ENCODE data around the gene CFAP65. TPM values are rescaled to one million over a fixed set of nuclear protein-coding genes. Genes with fewer than 3 reads are reported as not detected.

Gene CFAP65
- total and polyA plus RNA-seq, 12 donors, result not detected

DNA sequence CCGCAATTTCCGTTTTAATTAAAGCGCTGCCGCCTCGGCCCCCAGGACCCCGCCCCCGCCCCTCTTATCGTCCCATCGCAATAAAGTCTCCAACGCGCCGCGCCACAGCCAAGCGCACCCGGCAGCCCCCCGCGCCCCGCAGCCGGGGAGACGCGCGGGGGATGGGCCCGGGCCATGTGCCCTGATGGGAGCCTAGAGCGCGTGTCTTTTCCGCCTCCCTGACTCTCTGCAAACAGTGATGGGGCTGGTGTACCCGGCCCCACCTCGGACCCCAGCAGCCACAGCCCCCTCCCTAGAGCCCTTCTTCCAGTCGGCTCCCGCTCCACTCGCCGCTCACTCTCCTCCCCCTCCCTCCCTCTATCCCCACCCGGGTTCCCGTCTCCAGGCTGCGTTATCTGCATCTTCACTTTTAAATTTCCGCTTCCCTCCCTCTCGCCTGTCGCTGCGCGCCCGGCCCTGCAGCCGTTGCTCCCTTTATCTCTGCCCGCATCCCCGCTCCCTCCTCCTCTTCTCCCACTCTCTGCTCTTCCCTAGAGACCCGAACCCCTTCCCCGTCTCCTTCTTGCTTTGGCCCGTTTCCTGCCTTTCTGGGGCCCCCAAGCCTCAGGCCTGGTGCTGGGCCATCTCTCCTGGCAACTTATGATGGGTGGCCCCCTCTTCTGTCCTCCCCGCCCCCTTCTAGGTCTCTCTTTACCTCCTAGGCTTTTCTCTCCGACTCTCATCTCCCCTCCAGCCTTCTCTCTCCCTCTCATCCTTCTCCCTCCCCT lies 55.8 kb downstream of the CFAP65 start:
- H3K36me3 ChIP-seq, result no peaks in the 10 kb centered on the region
- peaks cover 10 to 50% (median 42%) of the 10 kb centered on the region in 9 donors for H3K4me1 ChIP-seq
- no peak overlapping the region for H3K27ac ChIP-seq
- ATAC-seq, result no peak
- TF ChIP-seq, protein P1, sequence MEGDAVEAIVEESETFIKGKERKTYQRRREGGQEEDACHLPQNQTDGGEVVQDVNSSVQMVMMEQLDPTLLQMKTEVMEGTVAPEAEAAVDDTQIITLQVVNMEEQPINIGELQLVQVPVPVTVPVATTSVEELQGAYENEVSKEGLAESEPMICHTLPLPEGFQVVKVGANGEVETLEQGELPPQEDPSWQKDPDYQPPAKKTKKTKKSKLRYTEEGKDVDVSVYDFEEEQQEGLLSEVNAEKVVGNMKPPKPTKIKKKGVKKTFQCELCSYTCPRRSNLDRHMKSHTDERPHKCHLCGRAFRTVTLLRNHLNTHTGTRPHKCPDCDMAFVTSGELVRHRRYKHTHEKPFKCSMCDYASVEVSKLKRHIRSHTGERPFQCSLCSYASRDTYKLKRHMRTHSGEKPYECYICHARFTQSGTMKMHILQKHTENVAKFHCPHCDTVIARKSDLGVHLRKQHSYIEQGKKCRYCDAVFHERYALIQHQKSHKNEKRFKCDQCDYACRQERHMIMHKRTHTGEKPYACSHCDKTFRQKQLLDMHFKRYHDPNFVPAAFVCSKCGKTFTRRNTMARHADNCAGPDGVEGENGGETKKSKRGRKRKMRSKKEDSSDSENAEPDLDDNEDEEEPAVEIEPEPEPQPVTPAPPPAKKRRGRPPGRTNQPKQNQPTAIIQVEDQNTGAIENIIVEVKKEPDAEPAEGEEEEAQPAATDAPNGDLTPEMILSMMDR (IDR thresholded peaks at IDR 0.05), result no peak
- no peaks in the 10 kb centered on the region for H3K9me3 ChIP-seq
- H3K27me3 ChIP-seq, result peaks cover 72 to 100% (median 100%) of the 10 kb centered on the region in 7 donors
- intact Hi-C loops (cut with DNase I), result no loop called here
- WGBS, 2 donors, result 1 to 3% methylated on average over 47 to 49 of the region's 49 CpGs
- DNase-seq, result no peak
- peak overlapping the region in 7 of 10 donors; percentile 7 to 36 (median 30) for H3K4me3 ChIP-seq

DNA sequence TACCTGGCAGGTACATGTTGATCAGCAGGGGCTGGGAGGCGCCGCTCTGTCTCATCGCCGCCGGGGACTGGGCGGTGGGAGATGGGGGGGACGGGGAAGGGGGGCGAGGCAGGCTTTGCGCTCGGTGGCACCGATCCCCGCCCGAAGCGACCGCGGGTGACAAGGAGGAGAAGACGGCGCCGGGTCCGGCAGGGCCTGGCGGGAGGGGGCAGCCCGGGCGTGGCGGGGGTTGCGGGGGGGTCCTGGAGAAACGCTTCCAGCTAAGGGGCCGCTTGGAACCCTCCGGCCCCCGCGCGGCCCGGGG lies 56.3 kb downstream of the CFAP65 start, which contains the start of gene FEV:
Gene FEV, minus strand, starts transcription at position 164 of the 304 bp plus-strand sequence. Its CDS starts 109 bp downstream, at position 55.
- DNase-seq (no peak), ATAC-seq (no peak)
- H3K4me1 ChIP-seq, result peaks cover 10 to 52% (median 42%) of the 10 kb centered on the region in 9 donors
- 1 to 2% methylated on average over 29 to 31 of the region's 32 CpGs for WGBS, 2 donors
- no peaks in the 10 kb centered on the region for H3K36me3 ChIP-seq
- TF ChIP-seq, protein P1 (IDR thresholded peaks at IDR 0.05), result no peak
- peak within 1 kb of the TSS in 9 of 10 donors; percentile 7 to 36 (median 28) for H3K4me3 ChIP-seq
- H3K27me3 ChIP-seq, result peaks cover 67 to 100% (median 99%) of the 10 kb centered on the region in 7 donors
- no peak within 1 kb of the TSS for H3K27ac ChIP-seq
- intact Hi-C loops (cut with DNase I), result no loop called here
- H3K9me3 ChIP-seq, result no peaks in the 10 kb centered on the region

DNA sequence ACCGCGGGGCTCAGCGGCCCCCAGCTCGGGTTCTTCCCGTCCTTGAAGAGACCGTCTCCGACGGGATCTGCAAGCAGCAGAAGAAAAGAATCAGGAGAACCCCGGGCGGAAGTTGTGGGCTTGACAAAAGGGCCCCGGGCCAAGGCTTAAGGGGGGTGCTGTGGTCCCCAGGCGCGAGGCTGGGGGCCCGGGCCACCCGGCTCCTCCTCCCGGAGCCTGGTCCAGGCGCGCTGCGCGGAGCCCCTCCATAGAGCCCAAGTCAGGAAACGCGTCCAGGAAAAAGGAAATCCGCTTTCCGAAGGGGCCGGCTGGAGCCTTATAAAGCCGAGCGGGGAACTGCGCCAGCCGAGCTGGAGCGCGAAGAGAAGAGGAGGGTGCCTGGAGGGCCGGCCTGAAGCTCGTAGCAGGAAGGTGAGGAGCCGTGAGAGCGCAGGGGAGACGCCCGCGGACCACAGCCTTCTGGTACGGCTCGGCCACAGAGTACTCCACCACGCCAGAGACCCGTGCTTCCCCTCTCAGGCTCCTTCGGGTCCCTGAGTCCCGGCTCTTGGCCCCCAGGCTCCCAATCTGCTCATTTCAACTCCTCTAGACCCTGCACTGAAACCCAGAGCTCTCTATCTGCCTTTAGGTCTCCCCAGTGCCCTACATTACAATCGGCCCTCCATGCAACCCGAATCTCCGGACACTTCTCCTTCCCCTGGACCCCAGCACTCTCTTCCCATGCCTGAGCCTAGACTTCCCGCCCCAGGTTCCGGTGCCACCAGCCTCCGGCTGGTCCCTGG lies 56.9 kb downstream of the CFAP65 start:
- peaks cover 10 to 56% (median 42%) of the 10 kb centered on the region in 9 donors for H3K4me1 ChIP-seq
- peaks cover 63 to 100% (median 99%) of the 10 kb centered on the region in 7 donors for H3K27me3 ChIP-seq
- ATAC-seq, result peak; percentile 18 to 87 (median 70)
- H3K4me3 ChIP-seq, result peak overlapping the region in 9 of 10 donors; percentile 7 to 36 (median 28)
- no peaks in the 10 kb centered on the region for H3K9me3 ChIP-seq
- WGBS, 2 donors, result 1% methylated on average over 50 of the region's 50 CpGs
- no peaks in the 10 kb centered on the region for H3K36me3 ChIP-seq
- intact Hi-C loops (cut with DNase I), result no loop called here
- DNase-seq, result peak in 1 of 2 donors; percentile 67
- TF ChIP-seq, protein P1 (IDR thresholded peaks at IDR 0.05), result no peak
- H3K27ac ChIP-seq, result no peak overlapping the region

DNA sequence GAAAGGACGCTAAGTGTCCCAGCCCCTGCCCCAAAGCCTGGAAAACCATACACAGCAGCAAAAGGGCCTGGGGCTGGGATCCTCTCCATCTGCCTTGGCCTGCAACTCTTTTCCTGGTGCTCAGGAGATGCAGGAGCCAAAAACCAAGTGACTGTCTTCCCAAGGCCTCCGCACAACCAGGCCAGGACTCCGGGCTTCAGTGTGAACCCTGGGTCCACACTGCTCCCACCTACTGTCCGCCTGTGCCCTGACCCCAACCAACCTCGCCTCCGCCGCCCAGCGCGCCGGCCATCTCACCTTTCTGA lies 57.4 kb downstream of the CFAP65 start:
- ATAC-seq, result no peak
- H3K4me1 ChIP-seq, result peaks cover 10 to 56% (median 42%) of the 10 kb centered on the region in 9 donors
- TF ChIP-seq, protein P1 (IDR thresholded peaks at IDR 0.05), result no peak
- H3K9me3 ChIP-seq, result no peaks in the 10 kb centered on the region
- 11 to 12% methylated on average over 10 of the region's 10 CpGs for WGBS, 2 donors
- H3K27me3 ChIP-seq, result peaks cover 61 to 100% (median 99%) of the 10 kb centered on the region in 7 donors
- peak overlapping the region in 8 of 10 donors; percentile 19 to 36 (median 29) for H3K4me3 ChIP-seq
- H3K36me3 ChIP-seq, result no peaks in the 10 kb centered on the region
- no peak overlapping the region for H3K27ac ChIP-seq
- DNase-seq, result no peak
- intact Hi-C loops (cut with DNase I), result no loop called here
